Stomach smooth muscle (tissue), 2 donors: ENCODE measurements around the gene SART1.

Source experiments
- H3K27ac ChIP-seq: one replicate; pipeline ENCODE4 v1.7.0; 2013; ENCODE audit warnings: mild to moderate bottlenecking, low read length, inconsistent platforms
- H3K27me3 ChIP-seq, 2 donors: one replicate each; pipeline ENCODE4 v1.7.0; 2013; ENCODE audit warnings: low read length in 2 of 2; ENCODE audit not compliant: insufficient read depth in 2 of 2, control insufficient read depth in 1 of 2
- H3K36me3 ChIP-seq, 2 donors: one replicate each; pipeline ENCODE4 v1.7.0; 2013; ENCODE audit warnings: low read length in 2 of 2; ENCODE audit not compliant: control insufficient read depth in 2 of 2, insufficient read depth in 2 of 2
- H3K4me1 ChIP-seq: one replicate; pipeline ENCODE4 v1.7.0; 2013; ENCODE audit warnings: low read length; ENCODE audit not compliant: control insufficient read depth, insufficient read depth
- H3K4me3 ChIP-seq, 2 donors: one replicate each; pipeline ENCODE4 v1.7.0; 2013; ENCODE audit warnings: low read length in 2 of 2
- H3K9ac ChIP-seq, 2 donors: one replicate each; pipeline ENCODE4 v1.7.0; 2013; ENCODE audit warnings: low read length in 2 of 2, mild to moderate bottlenecking in 1 of 2
- H3K9me3 ChIP-seq, 2 donors: one replicate each; pipeline ENCODE4 v1.7.0; 2013; ENCODE audit warnings: low read length in 2 of 2; ENCODE audit not compliant: control insufficient read depth in 2 of 2
- donor health status: healthy.
- donor health status: Pancreatic carcinoma.

Gene SART1

GRCh38 chr11:65934014-65934413 is 27.5 kb upstream of the SART1 start:
- Histone ChIP-seq H3K9me3 (no peaks in the 10 kb centered on the region), H3K27me3 (peaks cover 0 to 6% of the 10 kb centered on the region in 2 donors), H3K4me3 (no peak overlapping the region), H3K36me3 (no peaks in the 10 kb centered on the region), H3K4me1 (no peaks in the 10 kb centered on the region), H3K9ac (no peak overlapping the region), H3K27ac (no peak overlapping the region)

- Histone ChIP-seq H3K4me3 (no peak overlapping the region), H3K4me1 (no peaks in the 10 kb centered on the region), H3K36me3 (no peaks in the 10 kb centered on the region), H3K9me3 (no peaks in the 10 kb centered on the region), H3K9ac (no peak overlapping the region), H3K27ac (no peak overlapping the region), H3K27me3 (peaks cover 0 to 9% of the 10 kb centered on the region in 2 donors)
Observed at GRCh38 chr11:65937766-65938165, 23.8 kb upstream of the SART1 start.

GRCh38 chr11:65941720-65942310 is 19.7 kb upstream of the SART1 start:
- no peak overlapping the region for H3K4me3 ChIP-seq
- no peak overlapping the region for H3K27ac ChIP-seq
- H3K36me3 ChIP-seq, result no peaks in the 10 kb centered on the region
- H3K4me1 ChIP-seq, result no peaks in the 10 kb centered on the region
- H3K27me3 ChIP-seq, result peaks cover 3 to 7% of the 10 kb centered on the region in 2 donors
- H3K9ac ChIP-seq, result no peak overlapping the region
- H3K9me3 ChIP-seq, result no peaks in the 10 kb centered on the region

- peaks cover 7 to 8% of the 10 kb centered on the region in 2 donors for H3K27me3 ChIP-seq
- H3K4me3 ChIP-seq, result no peak overlapping the region
- no peaks in the 10 kb centered on the region for H3K9me3 ChIP-seq
- H3K36me3 ChIP-seq, result no peaks in the 10 kb centered on the region
- H3K9ac ChIP-seq, result no peak overlapping the region
- no peak overlapping the region for H3K27ac ChIP-seq
- H3K4me1 ChIP-seq, result no peaks in the 10 kb centered on the region
Observed at GRCh38 chr11:65942531-65942930, 19.0 kb upstream of the SART1 start.

DNA sequence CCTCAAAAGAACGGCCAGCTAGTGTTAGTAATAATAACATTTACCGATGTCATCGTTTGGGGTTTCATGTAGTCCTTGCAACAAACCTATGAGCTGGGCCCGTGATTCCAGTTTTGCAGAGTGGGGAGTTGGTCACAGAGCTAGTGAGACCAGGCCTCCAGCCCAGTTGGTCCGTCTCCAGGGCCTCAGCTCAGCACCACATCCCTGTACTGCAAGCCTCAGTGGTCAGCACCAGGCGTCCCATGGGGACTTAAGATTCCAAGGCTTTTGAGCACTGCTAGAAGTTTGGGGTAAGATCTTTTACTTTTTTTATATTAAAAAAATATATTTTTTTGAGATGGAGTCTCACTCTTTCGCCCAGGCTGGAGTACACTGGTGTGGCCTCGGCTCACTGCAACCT is 17.3 kb upstream of the SART1 start:
- H3K27me3 ChIP-seq, result peaks cover 2 to 9% of the 10 kb centered on the region in 2 donors
- H3K9ac ChIP-seq, result no peak overlapping the region
- no peaks in the 10 kb centered on the region for H3K4me1 ChIP-seq
- no peak overlapping the region for H3K27ac ChIP-seq
- no peaks in the 10 kb centered on the region for H3K9me3 ChIP-seq
- no peak overlapping the region for H3K4me3 ChIP-seq
- H3K36me3 ChIP-seq, result no peaks in the 10 kb centered on the region

DNA sequence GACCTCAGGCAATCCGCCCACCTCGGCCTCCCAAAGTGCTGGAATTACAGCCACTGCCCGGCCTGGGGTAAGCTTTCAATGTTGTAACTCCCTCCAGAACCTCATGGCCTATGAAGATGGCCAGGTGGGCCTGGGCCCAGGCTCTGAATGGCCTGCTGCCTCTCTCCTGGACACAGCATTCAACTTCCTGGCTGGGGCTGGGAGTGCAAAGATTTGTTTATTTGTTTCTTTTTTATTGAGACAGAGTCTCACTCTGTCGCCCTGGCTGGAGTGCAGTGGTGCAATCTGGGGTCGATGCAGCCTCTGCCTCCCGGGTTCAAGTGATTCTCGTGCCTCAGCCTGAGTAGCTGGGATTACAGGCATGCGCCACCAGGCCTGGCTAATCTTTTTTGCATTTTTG is 16.8 kb upstream of the SART1 start:
- H3K9ac ChIP-seq, result no peak overlapping the region

GRCh38 chr11:65945430-65945911 is 16.1 kb upstream of the SART1 start, which contains the start of gene TSGA10IP:
TSGA10IP (plus strand) TSS chr11:65945480; CDS start chr11:65945676, 196 bp downstream.
- no peak within 1 kb of the TSS for H3K9ac ChIP-seq
- peaks cover 2 to 9% of the 10 kb centered on the region in 2 donors for H3K27me3 ChIP-seq
- no peaks in the 10 kb centered on the region for H3K4me1 ChIP-seq

More for the DNA sequence above, 16.8 kb upstream of the SART1 start:
- H3K4me3 ChIP-seq, result no peak overlapping the region
- peaks cover 2 to 9% of the 10 kb centered on the region in 2 donors for H3K27me3 ChIP-seq
- H3K27ac ChIP-seq, result no peak overlapping the region
- H3K36me3 ChIP-seq, result no peaks in the 10 kb centered on the region
- no peaks in the 10 kb centered on the region for H3K9me3 ChIP-seq
- no peaks in the 10 kb centered on the region for H3K4me1 ChIP-seq

GRCh38 chr11:65945941-65946558 is 15.5 kb upstream of the SART1 start:
- Histone ChIP-seq H3K36me3 (no peaks in the 10 kb centered on the region), H3K4me1 (no peaks in the 10 kb centered on the region), H3K27ac (no peak overlapping the region), H3K4me3 (no peak overlapping the region), H3K27me3 (peaks cover 2 to 9% of the 10 kb centered on the region in 2 donors), H3K9ac (no peak overlapping the region), H3K9me3 (no peaks in the 10 kb centered on the region)

More at GRCh38 chr11:65945430-65945911, 16.1 kb upstream of the SART1 start, which contains the start of gene TSGA10IP:
- no peak within 1 kb of the TSS for H3K4me3 ChIP-seq
- no peak within 1 kb of the TSS for H3K27ac ChIP-seq
- H3K36me3 ChIP-seq, result no peaks in the 10 kb centered on the region
- no peaks in the 10 kb centered on the region for H3K9me3 ChIP-seq

DNA sequence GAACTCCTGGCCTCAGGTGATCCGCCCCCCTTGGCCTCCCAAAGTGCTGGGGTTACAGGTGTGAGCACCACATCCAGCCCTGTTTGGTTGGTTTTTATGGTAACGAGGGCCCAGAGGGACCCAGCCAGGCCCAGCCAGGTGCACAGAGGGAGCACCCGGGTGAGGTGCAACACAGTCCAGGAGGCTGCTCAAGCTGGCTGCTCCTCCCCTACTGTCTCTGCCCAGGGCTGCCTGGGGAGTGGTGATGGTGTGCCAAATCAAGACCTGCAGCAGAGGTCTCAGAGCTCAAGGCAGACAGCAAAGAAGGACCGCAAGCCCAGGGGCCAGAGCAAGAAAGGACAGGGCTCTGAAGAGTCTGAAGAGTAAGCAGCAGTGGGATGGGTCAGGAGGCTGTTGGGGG is 14.9 kb upstream of the SART1 start:
- Histone ChIP-seq H3K27ac (no peak overlapping the region), H3K9me3 (no peaks in the 10 kb centered on the region), H3K4me3 (no peak overlapping the region), H3K27me3 (peaks cover 0 to 9% of the 10 kb centered on the region in 2 donors), H3K36me3 (no peaks in the 10 kb centered on the region), H3K4me1 (no peaks in the 10 kb centered on the region), H3K9ac (no peak overlapping the region)

- no peak overlapping the region for H3K4me3 ChIP-seq
- no peaks in the 10 kb centered on the region for H3K4me1 ChIP-seq
Observed at GRCh38 chr11:65947133-65947532, 14.4 kb upstream of the SART1 start.

DNA sequence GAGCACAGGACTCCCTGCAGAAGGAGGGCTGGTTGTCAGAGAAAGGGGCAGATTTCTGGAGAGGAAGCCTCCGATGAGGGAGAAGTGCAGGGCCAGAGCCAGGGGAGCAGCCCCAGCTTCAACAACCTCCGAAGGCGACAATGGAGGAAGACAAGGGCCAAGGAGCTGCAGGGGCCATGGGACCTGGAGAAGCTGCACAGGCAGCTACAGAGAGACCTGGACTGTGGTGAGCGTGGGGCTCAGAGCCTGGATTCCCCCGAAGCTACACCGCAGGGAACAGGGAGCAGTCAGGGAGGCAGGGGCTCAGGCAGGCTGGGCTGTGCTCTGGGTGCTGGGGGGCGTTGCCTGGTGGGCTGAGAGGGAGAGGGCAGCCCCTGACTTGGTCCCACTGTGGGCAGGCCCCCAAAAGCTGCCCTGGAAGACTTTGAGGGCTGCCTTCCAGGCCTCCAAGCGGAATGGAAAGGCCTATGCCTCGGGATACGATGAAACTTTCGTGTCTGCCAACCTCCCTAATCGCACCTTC is 13.9 kb upstream of the SART1 start:
- Histone ChIP-seq H3K9me3 (no peaks in the 10 kb centered on the region), H3K9ac (no peak overlapping the region), H3K27ac (no peak overlapping the region), H3K4me3 (no peak overlapping the region), H3K4me1 (no peaks in the 10 kb centered on the region), H3K36me3 (no peaks in the 10 kb centered on the region), H3K27me3 (peaks cover 2 to 9% of the 10 kb centered on the region in 2 donors)

More at GRCh38 chr11:65947133-65947532, 14.4 kb upstream of the SART1 start:
- peaks cover 0 to 9% of the 10 kb centered on the region in 2 donors for H3K27me3 ChIP-seq
- H3K9ac ChIP-seq, result no peak overlapping the region
- H3K27ac ChIP-seq, result no peak overlapping the region
- H3K36me3 ChIP-seq, result no peaks in the 10 kb centered on the region
- H3K9me3 ChIP-seq, result no peaks in the 10 kb centered on the region
